Calu3 (cell line): ENCODE measurements around the gene SRMS. TPM values are rescaled to one million over a fixed set of nuclear protein-coding genes. Genes with fewer than 3 reads are reported as not detected.

Experiments
- BruUV-seq: library from RNA; stranded (reverse); fragments of 400-500 nt; replicated peaks from 2 replicates; lab custom pipeline; 2021; lab: Mats Ljungman, UMichigan
- CTCF ChIA-PET: fragments of 300-600 bp; sonication (Branson Sonifier 250); formaldehyde crosslinking; loops from one replicate; lab custom pipeline; 2022; ENCODE audit warnings: antibody characterized with exemption; lab: Charles Lee
- DNase-seq: peaks from one replicate; pipeline ENCODE4 v3.0.0; 2022
- H3K27ac Mint-ChIP-seq: one replicate; pipeline ENCODE4 v1.8.0; 2022; ENCODE audit warnings: mixed read lengths; ENCODE audit not compliant: unreplicated experiment
- H3K27me3 Mint-ChIP-seq: one replicate; pipeline ENCODE4 v1.8.0; 2022; ENCODE audit warnings: mixed read lengths; ENCODE audit not compliant: unreplicated experiment
- H3K36me3 Mint-ChIP-seq: one replicate; pipeline ENCODE4 v1.8.0; 2022; ENCODE audit warnings: mild to moderate bottlenecking, moderate library complexity, mixed read lengths; ENCODE audit not compliant: insufficient read depth, unreplicated experiment
- H3K4me1 Mint-ChIP-seq: one replicate; pipeline ENCODE4 v1.8.0; 2022; ENCODE audit warnings: mild to moderate bottlenecking, low read depth, mixed read lengths; ENCODE audit not compliant: unreplicated experiment
- H3K4me3 Mint-ChIP-seq: one replicate; pipeline ENCODE4 v1.8.0; 2022; ENCODE audit warnings: mild to moderate bottlenecking, low read depth, moderate library complexity, mixed read lengths; ENCODE audit not compliant: unreplicated experiment
- H3K9me3 Mint-ChIP-seq: one replicate; pipeline ENCODE4 v1.8.0; 2022; ENCODE audit warnings: low read depth, mixed read lengths; ENCODE audit not compliant: unreplicated experiment
- intact Hi-C: fragments of 100-400 bp; cut with micrococcal nuclease; formaldehyde crosslinking; loops from one replicate; pipeline ENCODE4 v1.10.0; 2022; ENCODE audit not compliant: unreplicated experiment
- total RNA-seq: library from RNA; stranded (reverse); gene quantifications from 2 replicates; pipeline ENCODE4 v1.2.3, GENCODE V29; 2022
- TF ChIP-seq, protein P1 (sequence below): fragments of 200-600 bp; IDR thresholded peaks from one replicate; pipeline ENCODE4 v1.8.0; 2022; ENCODE audit warnings: antibody characterized with exemption; ENCODE audit not compliant: unreplicated experiment

Gene SRMS
- total RNA-seq, 1 experiment from 2014 or later = not detected

DNA sequence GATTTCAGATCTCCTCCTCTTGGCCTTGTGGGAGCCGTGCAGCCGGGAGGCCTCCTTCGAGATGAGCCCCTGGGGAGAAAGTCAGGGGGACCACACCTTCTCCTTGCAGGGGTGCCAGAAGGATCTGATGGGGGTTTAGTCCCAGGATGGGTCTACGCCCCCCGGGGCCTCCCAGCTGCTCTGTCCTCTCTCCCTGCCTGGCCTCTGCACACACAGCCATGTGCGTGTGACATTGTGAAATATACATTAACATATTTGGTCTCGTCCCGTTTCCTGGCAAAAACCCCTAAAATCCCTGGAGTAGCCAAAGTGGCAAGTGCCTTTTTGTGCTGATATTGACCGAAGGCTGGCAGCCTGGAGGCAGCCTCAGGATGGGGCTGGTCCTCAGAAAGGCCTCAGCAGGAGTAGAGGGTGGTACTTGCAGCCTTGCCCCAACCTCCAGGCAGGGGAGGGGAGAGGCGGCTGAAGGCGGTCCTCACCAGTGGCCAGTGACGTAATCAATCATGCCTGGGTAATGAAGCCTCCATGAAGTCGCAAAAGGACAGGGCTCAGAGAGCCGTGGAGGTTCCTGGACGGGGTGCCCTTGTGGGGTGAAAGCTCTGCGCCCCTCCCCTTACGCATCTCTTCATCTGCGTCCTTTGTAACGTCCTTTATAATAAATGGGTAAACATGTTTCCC lies 31.6 kb upstream of the SRMS start:
- Mint-ChIP-seq H3K27ac (no peak overlapping the region), H3K4me3 (no peak overlapping the region), H3K27me3 (peaks cover 45% of the 10 kb centered on the region), H3K9me3 (no peaks in the 10 kb centered on the region), H3K36me3 (peaks cover 10% of the 10 kb centered on the region), H3K4me1 (no peaks in the 10 kb centered on the region)
- BruUV-seq = no TSS peak
- intact Hi-C loops = loop anchor here (5.0 kb wide), 1 partner anchor 42 kb away; the partner anchor contains the start of gene PTK6
- no peak for DNase-seq
- CTCF ChIA-PET = no interaction called here
- TF ChIP-seq, protein P1, sequence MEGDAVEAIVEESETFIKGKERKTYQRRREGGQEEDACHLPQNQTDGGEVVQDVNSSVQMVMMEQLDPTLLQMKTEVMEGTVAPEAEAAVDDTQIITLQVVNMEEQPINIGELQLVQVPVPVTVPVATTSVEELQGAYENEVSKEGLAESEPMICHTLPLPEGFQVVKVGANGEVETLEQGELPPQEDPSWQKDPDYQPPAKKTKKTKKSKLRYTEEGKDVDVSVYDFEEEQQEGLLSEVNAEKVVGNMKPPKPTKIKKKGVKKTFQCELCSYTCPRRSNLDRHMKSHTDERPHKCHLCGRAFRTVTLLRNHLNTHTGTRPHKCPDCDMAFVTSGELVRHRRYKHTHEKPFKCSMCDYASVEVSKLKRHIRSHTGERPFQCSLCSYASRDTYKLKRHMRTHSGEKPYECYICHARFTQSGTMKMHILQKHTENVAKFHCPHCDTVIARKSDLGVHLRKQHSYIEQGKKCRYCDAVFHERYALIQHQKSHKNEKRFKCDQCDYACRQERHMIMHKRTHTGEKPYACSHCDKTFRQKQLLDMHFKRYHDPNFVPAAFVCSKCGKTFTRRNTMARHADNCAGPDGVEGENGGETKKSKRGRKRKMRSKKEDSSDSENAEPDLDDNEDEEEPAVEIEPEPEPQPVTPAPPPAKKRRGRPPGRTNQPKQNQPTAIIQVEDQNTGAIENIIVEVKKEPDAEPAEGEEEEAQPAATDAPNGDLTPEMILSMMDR = no peak

DNA sequence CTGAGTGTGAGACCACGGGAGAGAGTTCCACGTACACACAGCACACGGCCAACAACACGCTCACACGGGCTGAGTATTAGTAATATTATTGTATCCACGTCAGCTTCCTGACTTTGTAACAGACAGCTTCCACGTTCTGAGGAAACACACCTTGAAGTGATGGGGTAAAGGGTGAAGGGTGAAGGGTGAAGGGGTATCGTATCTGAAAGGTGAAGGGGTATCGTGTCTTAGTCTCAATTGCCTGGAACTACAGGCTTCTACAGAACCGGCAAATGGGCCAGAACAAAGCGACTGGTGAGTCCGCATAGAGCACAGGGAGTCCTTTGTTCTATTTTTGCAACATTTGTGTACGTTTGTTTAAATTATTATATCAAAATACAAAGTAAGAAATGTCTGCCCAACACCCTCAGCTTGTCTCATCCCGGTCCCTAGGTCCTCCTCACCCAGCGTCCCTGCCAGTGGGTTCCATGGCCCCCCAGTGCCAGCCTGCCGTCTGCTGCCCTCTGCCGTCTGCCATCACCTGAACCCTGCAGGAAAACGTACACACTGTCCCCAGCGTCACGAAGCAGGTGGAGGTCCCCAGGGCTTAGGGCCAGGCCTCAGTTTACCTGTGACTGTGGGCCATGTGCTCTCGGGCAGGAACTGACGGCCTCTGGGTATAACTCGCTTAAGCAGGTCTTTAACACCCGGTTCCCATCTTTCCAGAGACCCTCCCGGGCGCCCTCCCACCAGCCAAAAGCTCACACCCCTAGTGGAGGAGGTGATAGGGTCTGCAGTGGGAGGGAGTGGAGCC lies 30.9 kb upstream of the SRMS start:
- BruUV-seq = no TSS peak
- intact Hi-C loops = loop anchor here (5.0 kb wide), 1 partner anchor 41 kb away; the partner anchor contains the start of gene PTK6
- H3K4me1 Mint-ChIP-seq = no peaks in the 10 kb centered on the region
- DNase-seq = no peak
- peaks cover 45% of the 10 kb centered on the region for H3K27me3 Mint-ChIP-seq
- CTCF ChIA-PET = interaction anchor here (0.7 to 2.0 kb wide), 2 partner anchors 10 to 40 kb away, joined by 3 to 22 read pairs; partner anchors contain the start of gene PTK6
- TF ChIP-seq, protein P1 = peak; percentile 9
- H3K4me3 Mint-ChIP-seq = no peak overlapping the region
- H3K27ac Mint-ChIP-seq = no peak overlapping the region
- H3K9me3 Mint-ChIP-seq = no peaks in the 10 kb centered on the region
- H3K36me3 Mint-ChIP-seq = peaks cover 17% of the 10 kb centered on the region

DNA sequence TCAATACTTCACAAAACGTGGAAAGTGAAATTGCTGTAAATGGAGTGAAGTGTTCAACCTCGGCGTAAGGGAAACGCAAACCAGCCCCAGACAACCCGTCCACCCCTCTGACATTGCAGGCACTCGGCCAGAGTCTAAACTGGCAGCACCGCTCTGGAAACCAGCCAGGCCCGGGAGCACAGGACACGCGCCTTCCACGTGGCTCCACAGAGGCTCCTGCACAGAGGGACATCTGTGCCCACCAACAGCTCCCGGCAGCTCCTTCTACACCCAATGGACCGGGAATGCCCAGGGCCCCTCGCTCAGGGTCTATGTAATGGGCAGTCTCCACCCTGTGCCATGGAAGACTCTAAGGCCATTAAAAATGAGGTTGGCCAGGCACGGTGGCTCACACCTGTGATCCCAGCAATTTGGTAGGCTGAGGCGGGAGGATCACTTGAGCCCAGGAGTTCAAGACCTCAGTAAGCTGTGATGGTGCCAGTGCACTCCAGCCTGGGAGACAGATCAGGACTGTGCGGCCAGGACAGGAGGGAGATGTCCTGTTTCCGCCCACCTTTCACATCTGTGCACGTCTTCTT lies 29.9 kb upstream of the SRMS start:
- no peaks in the 10 kb centered on the region for H3K4me1 Mint-ChIP-seq
- no peak overlapping the region for H3K4me3 Mint-ChIP-seq
- H3K27me3 Mint-ChIP-seq = peaks cover 45% of the 10 kb centered on the region
- peaks cover 26% of the 10 kb centered on the region for H3K36me3 Mint-ChIP-seq
- no TSS peak for BruUV-seq
- CTCF ChIA-PET = interaction anchor here (0.7 to 2.0 kb wide), 2 partner anchors 9 to 39 kb away, joined by 3 to 22 read pairs; partner anchors contain the start of gene PTK6
- H3K27ac Mint-ChIP-seq = no peak overlapping the region
- no peak for DNase-seq
- intact Hi-C loops = loop anchor here (5.0 kb wide), 1 partner anchor 40 kb away; the partner anchor contains the start of gene PTK6
- no peaks in the 10 kb centered on the region for H3K9me3 Mint-ChIP-seq
- TF ChIP-seq, protein P1 = no peak

DNA sequence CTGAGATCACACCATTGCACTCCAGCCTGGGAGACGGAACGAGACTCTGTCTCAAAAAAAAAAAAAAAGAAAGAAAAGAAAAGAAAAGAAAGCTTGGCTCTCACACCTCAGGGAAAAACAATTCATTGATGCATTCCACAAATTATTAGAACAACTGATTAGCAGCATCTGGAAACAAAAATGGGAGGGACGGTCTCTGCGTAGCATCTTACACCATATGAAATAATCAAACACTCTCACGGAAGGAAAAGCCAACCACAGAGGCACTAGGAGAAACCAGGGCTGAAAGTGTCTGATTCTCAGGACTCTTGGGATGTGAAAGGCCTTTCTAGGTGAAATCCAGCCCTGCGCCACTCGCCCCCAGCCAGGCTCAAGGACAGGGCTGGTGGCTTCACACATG lies 28.8 kb upstream of the SRMS start:
- Mint-ChIP-seq H3K27ac (peak overlapping the region; percentile 48), H3K36me3 (peaks cover 26% of the 10 kb centered on the region), H3K27me3 (peaks cover 45% of the 10 kb centered on the region), H3K4me1 (no peaks in the 10 kb centered on the region), H3K4me3 (no peak overlapping the region), H3K9me3 (no peaks in the 10 kb centered on the region)
- DNase-seq = no peak
- TF ChIP-seq, protein P1 = no peak
- BruUV-seq = no TSS peak
- intact Hi-C loops = loop anchor here (5.0 kb wide), 1 partner anchor 39 kb away; the partner anchor contains the start of gene PTK6
- CTCF ChIA-PET = no interaction called here
